ENCODE measurements around the gene HENMT1. TPM values are rescaled to one million over a fixed set of nuclear protein-coding genes. Genes with fewer than 3 reads are reported as not detected.

Gene HENMT1
- total RNA-seq, 1 experiment from 2014 or later: 6.2 TPM

GRCh38 chr1:108665771-108666170, 4.9 kb upstream of the HENMT1 start:
- peaks cover 26% of the 10 kb centered on the region for H3K27me3 Mint-ChIP-seq (ENCODE audit: low read depth)
- H3K4me3 Mint-ChIP-seq: no peak overlapping the region
- H3K4me1 ChIP-seq (ENCODE audit: insufficient read depth, low read length): no peaks in the 10 kb centered on the region
- no peak overlapping the region for H3K56ac ChIP-seq (ENCODE audit: insufficient read length, low read depth, low read length)
- no peak overlapping the region for H3K18ac ChIP-seq (ENCODE audit: insufficient read length, low read depth, low read length)
- H4K8ac ChIP-seq (replicated peaks; ENCODE audit: insufficient read length, low read depth, low read length): no peak overlapping the region
- no peak overlapping the region for H4K5ac ChIP-seq (ENCODE audit: insufficient read length, low read depth, low read length)
- no peak overlapping the region for H2AK5ac ChIP-seq (ENCODE audit: insufficient read length, low read length)
- H2BK5ac ChIP-seq (ENCODE audit: insufficient read length, low read length): no peak overlapping the region
- H3K27me3 ChIP-seq (ENCODE audit: insufficient read depth, low read length): no peaks in the 10 kb centered on the region; the same call in 1 of the 2 replicates
- no peaks in the 10 kb centered on the region for H3K79me2 ChIP-seq (ENCODE audit: insufficient read depth, low read length)
- no peak overlapping the region for H4K91ac ChIP-seq (ENCODE audit: insufficient read length, low read depth, low read length)
- H3K4me2 ChIP-seq (ENCODE audit: insufficient read depth, insufficient read length, low read length): no peak overlapping the region
- H3K79me1 ChIP-seq (ENCODE audit: insufficient read depth, low read depth, low read length, poor library complexity, severe bottlenecking): no peaks in the 10 kb centered on the region
- H3K9me3 ChIP-seq (ENCODE audit: control insufficient read depth, low read depth, low read length): no peaks in the 10 kb centered on the region
- DNase-seq: no peak
- no peak overlapping the region for H3K23ac ChIP-seq (ENCODE audit: insufficient read length, low read depth, low read length)
- no peak overlapping the region for H2AFZ ChIP-seq (ENCODE audit: low read length)
- H3K14ac ChIP-seq (ENCODE audit: insufficient read depth, low read length): no peak overlapping the region
- H3T11ph ChIP-seq (ENCODE audit: low read length): no peak overlapping the region
- H2BK15ac ChIP-seq (ENCODE audit: low read depth, low read length): no peak overlapping the region
- H3K27ac Mint-ChIP-seq: no peak overlapping the region
- WGBS (ENCODE audit: extremely low coverage, insufficient read length, low lambda C conversion rate): no CpG with 5 or more reads among the region's 1 CpG
- no peaks in the 10 kb centered on the region for H4K20me1 ChIP-seq (ENCODE audit: control insufficient read depth, insufficient read depth, insufficient read length)
- H2BK120ac ChIP-seq (ENCODE audit: low read depth, low read length, poor library complexity, severe bottlenecking): no peak overlapping the region
- peaks cover 6% of the 10 kb centered on the region for H3K23me2 ChIP-seq (ENCODE audit: insufficient read length, low read depth, low read length, poor library complexity, severe bottlenecking)
- peaks cover 0 to 3% of the 10 kb centered on the region in 2 experiments; a peak in 1 of 4 replicates for H3K4me1 Mint-ChIP-seq
- H3K27ac ChIP-seq (ENCODE audit: insufficient read length, low read depth, low read length): no peak overlapping the region
- peaks cover 0 to 4% (median 3%) of the 10 kb centered on the region in 3 experiments; a peak in 2 of 7 replicates for H3K36me3 Mint-ChIP-seq (ENCODE audit: insufficient read depth in 1 of 3, low read depth in 3 of 3)
- 0 out of 5 replicates have a peak, but pooled peaks cover 0 to 1% of the 10 kb centered on the region in 2 experiments for H3K9me3 Mint-ChIP-seq
- no peak for TF ChIP-seq CTCF (conservative IDR thresholded peaks at IDR 0.05)
- no peak overlapping the region for H3K4ac ChIP-seq (ENCODE audit: low read depth, low read length)
- no peak overlapping the region for H3K9ac ChIP-seq (ENCODE audit: extremely low read depth, insufficient read length, low read length)
- H2BK12ac ChIP-seq (ENCODE audit: insufficient read length, low read depth, low read length): no peak overlapping the region
- H2BK20ac ChIP-seq (ENCODE audit: low read depth, low read length, poor library complexity, severe bottlenecking): no peak overlapping the region

Data from H9 (cell line).